Ramos (cell line): ENCODE measurements around the gene TIAM2.
"Not testable (repeated sequence)": the region's sequence is repeated elsewhere in the genome, so short reads cannot be mapped to it uniquely, and the experiment has no call there.

Experiments used
- in situ Hi-C: fragments of 300-500 bp; cut with MboI; formaldehyde crosslinking; loops from one replicate; pipeline ENCODE4 v1.14.3; 2022; ENCODE audit warnings: low sequenced_read_pairs; ENCODE audit not compliant: unreplicated experiment

The TIAM2 gene

DNA sequence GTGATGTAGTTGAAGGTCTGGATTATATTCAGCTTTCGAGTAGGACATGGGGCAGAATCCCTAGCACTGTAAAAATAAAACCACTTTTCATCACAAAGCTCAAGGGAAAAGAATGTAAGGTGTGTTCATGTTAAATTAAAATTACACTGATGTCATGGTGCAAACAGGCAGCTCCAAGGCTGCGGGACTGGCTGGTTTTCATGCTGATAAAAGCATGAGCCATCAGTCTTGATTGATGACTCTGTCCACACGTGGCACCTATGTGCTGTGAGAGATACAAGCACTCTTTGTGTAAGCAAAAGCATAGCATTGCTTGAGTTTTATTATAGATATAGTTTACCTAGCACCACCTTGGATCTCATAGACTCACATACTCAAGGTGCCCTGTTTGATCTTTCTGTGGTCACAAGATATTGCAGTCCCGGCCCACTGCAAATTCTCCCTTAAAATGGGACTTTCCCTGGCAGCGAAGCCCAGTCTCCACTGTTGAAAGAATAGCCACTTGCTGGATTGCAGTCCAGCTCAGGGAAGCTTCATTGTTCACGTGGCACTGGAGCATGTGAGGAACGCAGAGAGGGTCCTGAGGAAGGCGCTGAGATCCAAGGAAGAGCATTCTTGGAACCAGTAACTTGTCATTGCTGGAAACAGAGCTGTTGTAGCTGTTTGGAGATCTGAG lies 90.6 kb downstream of the TIAM2 start:
- in situ Hi-C loops, result no loop called here

DNA sequence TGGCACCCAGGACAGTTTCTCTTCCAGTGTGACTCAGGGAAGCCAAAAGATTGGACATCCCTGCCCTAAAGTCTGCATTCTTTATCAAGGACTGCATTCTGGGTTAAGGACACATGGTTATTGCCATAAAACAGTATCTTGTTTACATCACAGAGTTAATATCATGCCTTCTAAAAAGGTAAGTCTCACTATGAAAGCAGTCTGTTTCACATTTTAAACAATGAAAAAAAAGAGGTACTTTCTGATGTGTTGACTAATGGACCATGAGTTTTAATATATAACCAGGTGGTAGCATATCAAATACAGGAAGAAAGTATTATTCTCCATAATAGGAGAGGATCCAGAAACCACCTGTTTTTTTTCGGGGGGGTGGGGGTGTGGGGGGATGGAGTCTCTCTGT lies 93.7 kb downstream of the TIAM2 start:
- in situ Hi-C loops, result no loop called here

DNA sequence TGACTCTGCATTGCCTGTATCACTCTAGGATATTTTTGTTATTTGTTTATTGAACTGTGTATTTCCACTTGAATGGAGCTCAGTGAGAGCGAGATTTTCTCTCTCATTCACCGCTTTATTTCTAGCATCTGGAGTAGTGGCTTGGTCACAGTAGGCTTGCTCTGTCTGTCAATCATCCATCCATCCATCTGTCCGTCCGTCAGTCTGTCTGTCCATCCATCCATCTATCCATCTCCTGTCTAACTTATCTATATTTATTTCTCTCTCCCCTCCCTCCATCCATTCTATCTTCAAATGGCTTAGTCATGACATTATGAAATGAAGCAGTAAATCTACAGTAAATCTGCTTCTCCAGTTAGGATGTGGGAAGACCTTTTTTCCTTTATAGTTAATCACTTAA lies 94.6 kb downstream of the TIAM2 start:
- in situ Hi-C loops, result no loop called here

DNA sequence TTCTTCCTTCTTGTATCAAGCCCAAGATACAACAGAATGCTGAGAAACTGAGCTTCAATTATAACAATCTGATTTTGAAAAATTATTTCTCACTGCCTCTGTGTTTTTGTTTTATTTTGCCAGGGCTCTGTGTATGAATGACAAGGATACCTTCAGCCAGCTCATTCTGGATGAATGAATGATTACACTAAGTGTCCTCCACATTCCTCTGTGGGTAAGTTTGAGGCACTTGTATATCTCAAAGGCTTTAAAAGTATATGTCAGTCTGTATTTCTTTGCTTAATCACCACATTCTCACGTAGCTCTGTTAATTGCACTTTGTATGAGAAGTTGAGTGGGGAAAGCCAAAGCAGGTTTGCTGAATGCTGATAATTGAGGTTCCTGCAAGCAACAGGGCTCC lies 95.1 kb downstream of the TIAM2 start:
- in situ Hi-C loops, result no loop called here

DNA sequence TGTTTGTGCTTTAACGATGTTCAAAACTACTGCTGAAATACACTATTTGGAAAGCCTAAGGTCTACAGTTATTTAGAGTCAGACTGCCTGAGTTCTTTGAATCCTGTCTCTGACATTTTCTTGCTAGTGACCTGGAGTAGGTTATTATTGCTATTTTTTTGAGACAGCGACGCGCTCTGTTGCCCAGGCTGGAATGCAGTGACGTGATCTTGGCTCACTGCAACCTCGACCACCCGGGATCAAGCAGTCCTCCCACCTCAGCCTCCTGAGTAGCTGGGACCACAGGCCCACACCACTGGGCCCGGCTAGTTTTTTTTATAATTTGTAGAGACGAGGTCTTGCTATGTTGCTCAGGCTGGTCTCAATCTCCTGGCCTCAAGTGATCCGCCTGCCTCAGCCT lies 96.6 kb downstream of the TIAM2 start:
- in situ Hi-C loops, result no loop called here

DNA sequence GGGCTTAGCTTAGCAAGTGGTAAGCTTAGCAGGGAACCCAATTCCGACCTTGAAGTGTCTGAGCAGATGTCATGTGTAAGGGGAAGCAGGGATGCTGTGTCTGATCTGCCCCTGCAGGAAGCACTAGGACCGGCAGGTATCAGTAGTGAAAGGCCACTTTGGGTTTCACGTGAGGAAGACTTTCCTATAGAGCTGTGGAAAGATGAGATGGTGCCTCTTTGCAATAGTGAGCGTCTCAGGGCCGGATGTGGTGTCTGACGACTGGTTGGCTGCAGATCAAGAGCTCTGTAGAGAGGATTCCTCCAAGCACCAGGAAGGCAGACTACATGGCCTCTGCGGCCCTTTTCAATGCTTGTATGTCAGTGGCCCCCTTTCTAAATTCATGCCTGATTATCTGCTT lies 98.3 kb downstream of the TIAM2 start:
- in situ Hi-C loops, result no loop called here

DNA sequence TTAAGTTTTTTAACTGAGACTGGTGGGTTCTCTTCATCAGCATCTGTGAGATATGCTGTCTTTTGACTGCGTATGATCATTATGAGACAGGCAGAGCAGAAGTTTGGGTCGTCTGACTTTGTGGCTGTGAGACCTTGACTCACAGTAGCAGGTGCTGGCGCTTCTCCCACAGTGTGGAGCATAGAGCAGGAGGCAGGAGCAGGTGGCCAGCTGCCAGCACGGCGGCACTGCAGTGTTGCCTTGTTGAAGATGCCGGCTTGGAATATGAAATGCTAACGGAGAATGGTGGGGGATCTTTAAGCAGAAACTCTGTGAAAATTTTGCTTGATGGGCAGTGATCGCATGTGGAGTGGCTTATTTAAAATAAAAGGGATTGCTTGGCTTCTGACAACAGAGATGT lies 105.0 kb downstream of the TIAM2 start:
- in situ Hi-C loops, result no loop called here

DNA sequence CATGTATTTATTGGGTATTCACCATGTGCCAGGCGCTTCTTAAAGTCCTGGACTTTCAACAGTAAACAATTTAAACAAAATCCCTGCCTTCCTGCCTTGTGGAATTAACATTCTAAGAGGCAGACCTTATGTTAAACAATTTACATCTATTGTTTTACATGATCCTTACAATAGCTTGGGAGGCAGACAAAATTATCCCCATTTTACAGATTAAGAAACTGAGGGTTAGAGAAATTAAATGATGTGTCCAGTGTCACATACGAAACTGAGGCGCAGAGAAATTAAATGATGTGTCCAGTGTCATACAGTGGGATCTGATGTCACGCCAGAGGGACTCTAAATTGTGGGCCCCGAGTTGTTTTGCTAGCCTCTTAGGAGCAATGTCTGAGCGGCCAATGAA lies 105.5 kb downstream of the TIAM2 start:
- in situ Hi-C loops, result no loop called here

DNA sequence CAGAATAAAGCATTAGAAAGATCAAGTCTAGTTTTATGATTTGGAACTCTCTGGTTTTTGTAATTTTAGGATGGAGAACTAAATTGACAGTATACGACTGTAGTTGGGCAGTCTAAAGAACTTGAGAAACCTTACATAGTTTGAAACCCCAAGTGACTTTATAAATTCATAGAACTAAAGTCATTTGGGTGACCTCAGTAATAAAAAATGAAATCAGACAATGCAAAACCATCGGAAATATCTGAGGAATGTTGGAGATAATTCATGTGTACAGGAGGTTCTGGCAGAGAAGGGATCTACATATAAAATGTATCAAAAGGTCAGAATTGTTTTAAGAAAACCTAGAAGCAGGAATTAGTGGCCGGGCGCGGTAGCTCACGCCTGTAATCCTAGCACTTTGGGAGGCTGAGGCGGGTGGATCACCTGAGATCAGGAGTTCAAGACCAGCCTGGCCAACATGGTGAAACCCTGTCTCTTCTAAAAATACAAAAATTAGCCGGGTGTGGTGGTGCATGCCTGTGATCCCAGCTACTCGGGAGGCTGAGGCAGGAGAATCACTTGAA lies 108.0 kb downstream of the TIAM2 start:
- in situ Hi-C loops, result not testable (repeated sequence)

DNA sequence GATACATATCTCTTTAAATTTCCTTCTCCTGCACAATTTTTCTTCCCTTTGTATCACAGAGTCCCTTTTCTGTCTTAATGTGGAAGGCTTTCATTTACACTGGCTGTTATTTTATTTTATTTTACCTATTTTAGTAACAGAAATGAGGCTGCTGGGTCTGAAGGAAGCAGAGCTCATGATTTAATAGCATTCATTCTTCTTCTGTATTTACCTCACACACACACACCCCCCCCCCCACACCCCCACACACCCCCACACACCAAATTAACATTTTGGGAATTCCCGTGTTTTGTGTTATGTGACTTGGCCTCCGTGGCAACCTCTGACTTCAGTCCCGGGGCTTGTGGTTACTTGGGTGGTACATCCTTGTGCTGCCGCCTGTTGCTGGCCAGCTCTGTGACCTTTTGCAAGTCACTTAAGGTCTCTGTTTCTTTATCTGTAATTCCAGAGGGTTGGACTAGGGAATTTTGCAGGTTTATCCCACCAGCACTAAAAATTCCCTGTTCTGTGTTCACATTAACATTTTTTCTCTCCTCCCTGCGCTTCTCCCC lies 108.8 kb downstream of the TIAM2 start:
- in situ Hi-C loops, result no loop called here

DNA sequence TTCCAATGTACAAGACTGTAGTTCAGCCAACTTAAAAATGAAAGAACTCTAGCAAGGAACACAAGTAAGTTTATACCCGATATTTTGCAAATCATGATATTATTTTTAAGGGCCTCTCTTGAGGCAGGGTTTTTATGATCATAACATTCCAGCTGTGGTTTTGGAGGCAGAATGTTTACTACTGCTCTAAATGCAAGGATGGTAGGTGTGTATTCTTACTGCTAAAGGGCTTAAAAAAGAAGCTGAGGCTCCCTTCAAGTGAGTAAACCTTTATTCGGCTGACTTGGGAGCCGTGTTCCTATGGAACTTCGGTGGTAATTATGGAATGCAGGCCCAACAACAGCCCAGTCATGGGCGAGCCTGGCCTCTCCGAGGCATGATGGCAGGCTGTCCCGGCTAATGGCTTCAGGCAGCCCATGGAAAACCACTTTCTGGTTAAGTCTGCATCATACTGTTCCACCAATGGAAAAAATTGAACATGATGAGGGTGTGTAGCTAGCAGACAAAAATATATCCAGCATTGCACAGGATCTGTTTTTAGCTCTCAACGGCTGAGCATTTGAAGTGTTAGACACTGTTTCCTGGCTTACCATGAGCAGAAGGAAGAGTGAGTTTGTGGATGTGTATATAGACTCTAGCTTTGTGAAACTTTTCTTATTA lies 111.5 kb downstream of the TIAM2 start:
- in situ Hi-C loops, result no loop called here

DNA sequence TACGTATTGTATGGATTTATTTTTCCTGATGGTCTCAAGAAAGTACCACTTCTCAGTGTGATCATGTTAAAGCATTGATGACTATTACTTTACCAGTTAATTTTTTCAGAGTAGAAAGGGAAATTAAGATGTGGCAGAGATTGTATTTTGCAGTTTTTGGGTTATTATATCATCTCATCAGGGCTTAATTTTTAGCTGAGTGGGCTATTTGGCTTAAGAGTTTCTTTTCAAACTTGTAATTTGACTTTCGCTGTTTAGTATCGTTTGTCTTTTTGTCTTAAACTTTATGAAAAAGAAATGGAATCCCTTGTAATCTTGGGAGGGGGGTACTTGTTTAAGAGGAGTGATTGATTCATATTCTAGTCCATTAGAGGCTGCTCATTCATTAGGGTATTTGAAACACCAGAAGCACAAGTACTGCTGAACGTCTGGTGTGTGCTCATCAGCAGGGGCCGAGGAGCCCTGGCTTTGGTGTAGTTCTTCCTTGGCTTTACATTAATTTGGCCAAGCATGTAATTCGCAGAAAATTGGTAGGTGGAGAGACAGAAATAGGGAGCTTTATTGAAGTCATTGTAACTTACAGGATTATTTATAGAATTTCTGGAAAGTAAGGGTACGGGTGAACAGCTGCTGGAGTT lies 112.4 kb downstream of the TIAM2 start:
- in situ Hi-C loops, result no loop called here

DNA sequence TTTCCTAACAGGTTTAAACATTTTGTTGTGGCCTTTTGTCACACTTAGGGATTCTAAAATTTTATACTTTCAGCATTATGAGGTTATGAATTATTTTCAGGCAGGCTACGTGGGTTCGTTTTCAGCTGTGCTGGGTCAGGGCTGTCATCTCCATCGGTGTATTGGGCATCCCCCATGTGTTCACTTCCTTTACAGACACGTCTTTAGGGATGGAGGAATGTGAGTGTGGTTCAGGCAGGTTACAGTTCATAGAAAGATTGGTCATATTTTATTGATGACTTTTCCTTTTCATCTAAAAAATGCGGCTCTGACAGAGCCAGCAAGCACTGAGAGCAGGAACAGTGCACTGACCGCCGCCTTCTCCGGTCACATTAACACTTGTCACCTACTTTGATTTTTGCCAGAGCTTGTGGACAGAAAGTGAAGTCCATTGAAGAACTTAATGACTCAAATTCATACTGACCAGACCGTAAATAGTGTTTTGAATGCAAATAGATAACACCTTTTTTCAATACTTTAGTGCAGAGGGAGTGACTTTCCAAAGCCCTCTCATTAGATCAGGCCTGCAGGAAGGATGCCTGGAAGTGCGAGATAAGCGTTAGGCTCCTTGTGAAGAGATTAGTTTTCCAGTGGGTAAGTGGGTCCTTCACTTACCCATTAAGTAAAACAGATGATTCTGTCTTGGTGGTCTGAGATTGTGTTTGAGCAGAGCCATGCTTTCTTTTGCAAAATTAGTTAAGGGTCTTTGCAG lies 113.1 kb downstream of the TIAM2 start:
- in situ Hi-C loops, result no loop called here

DNA sequence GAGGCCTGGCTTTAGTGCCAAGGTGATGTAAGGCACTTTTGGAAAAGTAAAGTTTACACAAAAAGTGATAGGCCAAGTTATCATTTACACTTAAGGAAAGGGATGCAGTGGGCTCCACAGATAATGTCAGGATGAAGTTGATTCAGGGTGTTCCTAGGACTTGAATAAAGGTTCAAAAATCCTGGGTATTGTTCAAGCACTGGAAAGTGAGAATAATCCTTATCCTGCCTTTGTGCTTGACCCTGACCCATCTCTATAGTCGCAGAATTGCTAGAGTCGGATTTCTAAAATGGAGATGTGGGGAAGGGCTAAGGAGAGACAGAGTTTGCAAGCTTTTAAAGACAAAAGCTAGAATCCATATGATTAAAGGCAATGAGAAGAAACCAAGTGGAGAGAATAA lies 115.6 kb downstream of the TIAM2 start:
- in situ Hi-C loops, result no loop called here

DNA sequence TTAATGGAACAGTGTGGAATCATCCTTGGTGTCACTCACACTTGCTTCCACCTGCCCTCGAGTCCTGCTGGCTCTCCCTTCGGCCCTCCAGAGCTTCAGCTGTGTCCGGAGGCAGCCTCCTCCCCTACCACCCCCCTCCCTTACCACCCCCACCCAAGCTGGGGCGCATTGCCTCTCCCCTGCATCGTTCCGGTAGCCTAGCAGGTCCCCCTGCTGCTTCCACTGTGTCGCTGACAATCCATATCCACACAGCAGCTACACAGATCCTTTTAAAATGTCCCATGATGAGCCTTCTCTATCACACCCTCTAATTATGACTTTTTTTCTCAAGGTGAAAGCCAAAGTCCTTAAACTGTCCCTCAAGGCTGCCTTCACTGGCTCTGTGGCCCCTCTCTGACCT lies 117.6 kb downstream of the TIAM2 start:
- in situ Hi-C loops, result no loop called here

DNA sequence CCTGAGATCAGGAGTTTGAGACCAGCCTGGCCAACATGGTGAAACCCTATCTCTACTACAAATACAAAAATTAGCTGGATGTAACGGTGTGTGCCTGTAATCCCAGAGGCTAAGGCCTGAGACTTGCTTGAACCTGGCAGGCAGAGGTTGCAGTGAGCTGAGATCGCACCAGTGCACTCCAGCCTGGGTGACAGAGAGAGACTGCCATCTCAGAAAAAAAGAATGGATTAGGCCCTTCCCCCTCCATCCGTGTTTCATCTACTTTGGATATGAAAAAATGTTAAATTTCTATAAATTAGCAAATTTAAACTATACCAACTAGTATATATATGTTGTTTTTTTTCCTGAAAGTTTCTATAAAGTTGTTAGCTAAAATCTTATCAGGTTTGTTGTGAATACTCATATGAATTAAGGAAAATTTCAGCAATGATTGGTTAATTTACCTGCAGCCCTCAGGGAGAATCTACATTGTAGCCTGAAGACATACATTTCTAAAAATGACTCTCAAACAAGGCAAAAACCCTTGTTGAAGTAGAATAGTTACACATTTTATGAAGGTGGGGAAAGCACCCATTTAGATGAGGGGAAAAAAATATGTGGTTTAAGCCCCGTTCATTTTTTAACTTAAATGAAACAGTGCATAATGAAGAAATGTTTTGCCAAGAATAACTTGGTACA lies 120.9 kb downstream of the TIAM2 start:
- in situ Hi-C loops, result no loop called here

DNA sequence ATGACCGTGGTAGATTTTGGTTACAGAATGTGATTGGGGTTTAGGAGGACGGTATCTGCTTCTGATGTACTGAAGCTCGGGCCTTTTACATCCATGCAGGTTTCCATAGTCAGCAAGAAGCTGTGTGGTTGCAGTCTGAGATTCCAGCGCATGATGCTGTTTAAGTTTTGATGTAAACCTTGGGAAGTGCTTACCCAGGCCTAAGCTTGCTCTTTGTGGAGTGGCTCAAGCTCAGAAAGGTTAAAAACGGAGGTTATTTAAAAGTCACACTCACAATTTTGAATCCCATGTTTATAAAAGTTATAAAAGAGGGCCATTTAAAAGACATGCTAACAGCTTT lies 121.4 kb downstream of the TIAM2 start:
- in situ Hi-C loops, result no loop called here

DNA sequence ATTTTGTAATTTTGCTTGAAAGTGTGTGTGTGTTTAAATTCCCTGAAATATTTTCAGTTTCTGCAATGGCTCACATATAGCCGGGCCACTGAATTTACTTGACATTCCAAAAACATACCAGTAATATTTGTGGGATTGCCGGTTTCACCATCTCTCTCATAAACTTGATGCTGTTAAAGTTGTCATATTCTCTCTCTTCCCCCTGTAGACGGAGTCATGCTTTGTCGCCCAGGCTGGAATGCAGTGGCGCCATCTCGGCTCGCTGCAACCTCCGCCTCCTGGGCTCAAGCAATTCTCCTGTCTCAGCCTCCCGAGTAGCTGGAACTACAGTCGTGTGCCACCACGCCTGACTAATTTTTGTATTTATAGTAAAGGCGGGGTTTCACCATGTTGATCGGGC lies 122.1 kb downstream of the TIAM2 start:
- in situ Hi-C loops, result no loop called here

DNA sequence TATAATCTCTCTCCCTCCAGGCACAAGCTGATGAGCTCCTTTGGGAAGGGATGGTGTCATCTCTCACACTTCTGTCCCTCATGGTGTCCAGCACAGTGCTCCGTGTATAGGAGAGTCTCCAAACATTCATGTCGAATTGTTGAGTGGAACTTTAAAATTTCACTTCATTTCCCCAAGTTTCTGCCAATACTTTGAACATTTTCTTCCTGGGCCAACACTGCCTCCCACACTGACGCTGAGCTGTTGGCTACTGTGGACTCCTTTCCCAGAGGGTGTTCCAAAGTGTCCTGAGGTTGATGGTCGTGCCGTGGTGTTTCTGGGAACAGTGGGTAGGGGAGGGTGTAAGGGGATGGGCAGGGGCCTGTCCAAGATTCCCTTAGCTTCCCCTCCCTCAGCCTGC lies 122.7 kb downstream of the TIAM2 start:
- in situ Hi-C loops, result no loop called here

DNA sequence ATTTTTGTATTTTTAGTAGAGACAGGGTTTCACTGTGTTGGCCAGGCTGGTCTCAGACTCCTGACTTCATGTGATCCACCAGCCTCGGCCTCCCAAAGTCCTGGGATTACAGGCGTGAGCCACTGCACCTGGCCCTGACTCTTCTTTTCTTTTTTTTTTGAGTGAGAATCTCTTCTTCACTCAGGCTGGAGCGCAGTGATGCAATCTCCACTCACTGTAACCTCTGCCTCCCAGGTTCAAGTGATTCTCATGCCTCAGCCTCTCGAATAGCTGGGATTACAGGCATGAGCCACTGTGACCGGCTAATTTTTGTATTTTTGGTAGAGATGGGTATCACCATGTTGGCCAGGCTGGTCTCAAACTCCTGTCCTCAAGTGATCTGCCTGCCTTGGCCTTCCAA lies 124.1 kb downstream of the TIAM2 start:
- in situ Hi-C loops, result not testable (repeated sequence)
